ENCODE results near the gene CELF5. TPM values are rescaled to one million over a fixed set of nuclear protein-coding genes. Genes with fewer than 3 reads are reported as not detected.

CELF5 gene
- total RNA-seq, 2 donors from 2014 or later: 0.36 to 0.80 TPM

DNA sequence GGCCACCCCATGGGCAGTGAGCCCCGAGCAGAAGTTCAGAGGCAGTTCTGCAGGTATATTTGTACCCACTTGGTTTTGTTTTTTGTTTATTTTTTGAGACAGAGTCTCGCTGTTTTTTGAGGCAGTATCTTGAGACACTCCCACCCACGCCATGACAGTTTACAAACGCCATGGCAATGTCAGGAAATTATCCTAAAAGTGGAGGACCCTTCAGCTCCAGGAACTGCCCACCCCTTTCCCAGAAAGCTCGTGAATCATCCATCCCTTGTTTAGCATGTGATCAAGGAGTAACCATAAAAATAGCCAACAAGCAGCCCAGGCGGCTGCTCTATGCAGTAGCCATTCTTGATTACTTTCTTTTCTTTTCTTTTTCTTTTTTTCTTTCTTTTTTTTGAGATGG lies 41.0 kb downstream of the CELF5 start:
- no peak for DNase-seq (ENCODE audit: low spot score)
- H3K9me3 ChIP-seq: no peaks in the 10 kb centered on the region
- H3K36me3 ChIP-seq: no peaks in the 10 kb centered on the region
- 79% methylated on average over 6 of the region's 6 CpGs for WGBS
- TF ChIP-seq, protein P1, sequence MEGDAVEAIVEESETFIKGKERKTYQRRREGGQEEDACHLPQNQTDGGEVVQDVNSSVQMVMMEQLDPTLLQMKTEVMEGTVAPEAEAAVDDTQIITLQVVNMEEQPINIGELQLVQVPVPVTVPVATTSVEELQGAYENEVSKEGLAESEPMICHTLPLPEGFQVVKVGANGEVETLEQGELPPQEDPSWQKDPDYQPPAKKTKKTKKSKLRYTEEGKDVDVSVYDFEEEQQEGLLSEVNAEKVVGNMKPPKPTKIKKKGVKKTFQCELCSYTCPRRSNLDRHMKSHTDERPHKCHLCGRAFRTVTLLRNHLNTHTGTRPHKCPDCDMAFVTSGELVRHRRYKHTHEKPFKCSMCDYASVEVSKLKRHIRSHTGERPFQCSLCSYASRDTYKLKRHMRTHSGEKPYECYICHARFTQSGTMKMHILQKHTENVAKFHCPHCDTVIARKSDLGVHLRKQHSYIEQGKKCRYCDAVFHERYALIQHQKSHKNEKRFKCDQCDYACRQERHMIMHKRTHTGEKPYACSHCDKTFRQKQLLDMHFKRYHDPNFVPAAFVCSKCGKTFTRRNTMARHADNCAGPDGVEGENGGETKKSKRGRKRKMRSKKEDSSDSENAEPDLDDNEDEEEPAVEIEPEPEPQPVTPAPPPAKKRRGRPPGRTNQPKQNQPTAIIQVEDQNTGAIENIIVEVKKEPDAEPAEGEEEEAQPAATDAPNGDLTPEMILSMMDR (IDR thresholded peaks at IDR 0.05): no peak
- TF ChIP-seq POLR2AphosphoS5 (IDR thresholded peaks at IDR 0.05) (no peak), POLR2A (IDR thresholded peaks at IDR 0.05) (no peak)
- H3K4me1 ChIP-seq (replicated peaks): no peaks in the 10 kb centered on the region
- intact Hi-C loops (cut with DNase I): no loop called here
- H3K4me3 ChIP-seq: no peak overlapping the region
- H3K27ac ChIP-seq: no peak overlapping the region
- peaks cover 3% of the 10 kb centered on the region for H3K27me3 ChIP-seq (replicated peaks; ENCODE audit: insufficient read depth)

GRCh38 chr19:3266092-3266693 lies 41.7 kb downstream of the CELF5 start:
- Histone ChIP-seq H3K4me1 (replicated peaks) (no peaks in the 10 kb centered on the region), H3K27ac (no peak overlapping the region), H3K9me3 (no peaks in the 10 kb centered on the region), H3K4me3 (no peak overlapping the region), H3K36me3 (no peaks in the 10 kb centered on the region), H3K27me3 (replicated peaks; ENCODE audit: insufficient read depth) (peaks cover 9% of the 10 kb centered on the region)
- DNase-seq (ENCODE audit: low spot score): no peak
- intact Hi-C loops (cut with DNase I): no loop called here
- TF ChIP-seq POLR2A (IDR thresholded peaks at IDR 0.05) (no peak), POLR2AphosphoS5 (IDR thresholded peaks at IDR 0.05) (no peak)
- TF ChIP-seq, protein P1 (IDR thresholded peaks at IDR 0.05): no peak
- WGBS: 83% methylated on average over 19 of the region's 19 CpGs

GRCh38 chr19:3266792-3267514 lies 42.5 kb downstream of the CELF5 start:
- peaks cover 12% of the 10 kb centered on the region for H3K27me3 ChIP-seq (replicated peaks; ENCODE audit: insufficient read depth)
- no peaks in the 10 kb centered on the region for H3K9me3 ChIP-seq
- no peak for DNase-seq (ENCODE audit: low spot score)
- intact Hi-C loops (cut with DNase I): no loop called here
- H3K4me3 ChIP-seq: no peak overlapping the region
- no peaks in the 10 kb centered on the region for H3K36me3 ChIP-seq
- H3K4me1 ChIP-seq (replicated peaks): no peaks in the 10 kb centered on the region
- 20% methylated on average over 30 of the region's 30 CpGs for WGBS
- H3K27ac ChIP-seq: no peak overlapping the region
- TF ChIP-seq, protein P1 (IDR thresholded peaks at IDR 0.05): no peak
- TF ChIP-seq POLR2AphosphoS5 (IDR thresholded peaks at IDR 0.05) (no peak), POLR2A (IDR thresholded peaks at IDR 0.05) (no peak)

DNA sequence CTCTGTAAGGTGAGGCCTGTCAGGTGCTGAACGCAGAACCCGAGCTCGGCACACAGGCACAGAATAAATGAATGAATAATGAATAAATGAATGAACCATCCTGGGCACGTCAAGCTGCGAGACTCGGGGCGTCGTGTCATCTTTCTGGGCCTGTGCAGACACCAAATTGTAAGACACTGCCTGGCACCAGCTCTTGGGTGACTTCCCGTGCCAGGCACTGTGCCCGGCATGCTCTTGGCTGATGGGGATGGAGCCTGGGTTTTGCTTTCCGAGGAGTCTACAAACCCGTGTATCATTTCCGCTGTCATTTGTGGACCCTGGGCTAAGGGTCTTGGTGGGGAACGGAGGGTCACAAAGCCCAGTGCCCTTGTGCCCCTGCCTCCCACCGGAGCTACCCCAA lies 43.9 kb downstream of the CELF5 start:
- intact Hi-C loops (cut with DNase I): no loop called here
- no peak for DNase-seq (ENCODE audit: low spot score)
- Histone ChIP-seq H3K27me3 (replicated peaks; ENCODE audit: insufficient read depth) (peaks cover 12% of the 10 kb centered on the region), H3K4me3 (no peak overlapping the region), H3K9me3 (no peaks in the 10 kb centered on the region), H3K4me1 (replicated peaks) (no peaks in the 10 kb centered on the region), H3K36me3 (no peaks in the 10 kb centered on the region), H3K27ac (no peak overlapping the region)
- 51% methylated on average over 15 of the region's 15 CpGs for WGBS
- TF ChIP-seq POLR2A (IDR thresholded peaks at IDR 0.05) (no peak), POLR2AphosphoS5 (IDR thresholded peaks at IDR 0.05) (no peak)
- TF ChIP-seq, protein P1 (IDR thresholded peaks at IDR 0.05): no peak

- Histone ChIP-seq H3K36me3 (no peaks in the 10 kb centered on the region), H3K4me3 (no peak overlapping the region), H3K27ac (no peak overlapping the region), H3K9me3 (no peaks in the 10 kb centered on the region), H3K27me3 (replicated peaks; ENCODE audit: insufficient read depth) (peaks cover 12% of the 10 kb centered on the region), H3K4me1 (replicated peaks) (no peaks in the 10 kb centered on the region)
- DNase-seq (ENCODE audit: low spot score): no peak
- TF ChIP-seq POLR2AphosphoS5 (IDR thresholded peaks at IDR 0.05) (no peak), POLR2A (IDR thresholded peaks at IDR 0.05) (no peak)
- TF ChIP-seq, protein P1 (IDR thresholded peaks at IDR 0.05): no peak
- intact Hi-C loops (cut with DNase I): no loop called here
- 68% methylated on average over 6 of the region's 6 CpGs for WGBS
Measured at GRCh38 chr19:3268763-3269162, 44.3 kb downstream of the CELF5 start.
